Liver (tissue), 3 donors: ENCODE measurements around the gene ANKRD13D.

Source experiments
- CTCF ChIP-seq: fragments of 150-350 bp; IDR thresholded peaks from 2 replicates; pipeline ENCODE4 v1.5.1; 2017; ENCODE audit warnings: improper control_type of control experiment, low read depth, low read length; ENCODE audit not compliant: missing input control
- JUND ChIP-seq, 2 donors: IDR thresholded peaks; 2 replicates each; pipeline ENCODE4 v1.6.1; 2016; ENCODE audit warnings: antibody characterized with exemption in 2 of 2
- donor health status: healthy.
- donor health status: healthy.

- no peak for TF ChIP-seq JUND (IDR thresholded peaks at IDR 0.05)
- no peak for TF ChIP-seq CTCF
Measured at GRCh38 chr11:67289651-67290479, 762 bp downstream of the ANKRD13D start.
